RCC 7860 (cell line): ENCODE data around the gene HSP90AB1.
A peak's percentile ranks its signal among the peaks of the same experiment; 100 is the strongest.

Experiments used
- DNase-seq: peaks from one replicate; pipeline ENCODE4 v3.0.0-alpha.2; 2015; ENCODE audit warnings: low spot score
- FAIRE-seq: peaks from 2 replicates; lab custom pipeline; 2012; peaks lifted over from hg19 to GRCh38; lab: Jason Lieb, UNC

Gene HSP90AB1

GRCh38 chr6:44234101-44235025 lies 12.5 kb upstream of the HSP90AB1 start:
- FAIRE-seq = peak; percentile 5
- DNase-seq = peak; percentile 50

GRCh38 chr6:44235269-44235668 lies 11.6 kb upstream of the HSP90AB1 start:
- DNase-seq (no peak), FAIRE-seq (no peak)

DNA sequence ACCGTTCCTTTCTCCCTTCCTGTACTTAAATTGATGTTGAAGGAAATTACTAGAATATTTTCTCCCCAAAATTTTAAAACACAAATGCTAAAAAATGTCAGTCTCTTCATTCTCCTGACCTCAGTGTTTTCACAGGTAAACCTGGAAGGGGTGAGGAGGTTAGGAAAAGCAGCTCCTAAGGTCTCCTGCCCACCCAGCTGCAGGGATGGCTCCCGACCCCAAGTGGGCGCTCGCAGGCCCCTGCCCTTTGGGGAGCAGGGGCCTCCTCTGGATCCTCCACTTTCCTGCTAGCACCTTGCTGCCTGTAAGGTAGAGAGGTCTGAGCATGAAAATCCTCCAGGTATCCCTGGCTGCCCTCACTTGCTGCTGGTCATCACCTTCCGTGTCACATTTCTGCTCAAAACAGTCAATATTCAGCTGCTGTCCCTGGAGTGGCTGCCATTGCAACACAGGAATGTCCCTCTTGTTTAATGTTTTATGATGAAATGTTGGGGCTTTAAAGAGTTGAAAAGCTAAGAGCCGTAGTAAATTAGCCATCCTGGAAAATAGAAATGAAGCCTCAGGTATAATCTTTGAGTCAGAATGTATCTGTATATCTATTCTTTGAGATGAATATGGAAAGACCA lies 10.9 kb upstream of the HSP90AB1 start:
- DNase-seq (no peak), FAIRE-seq (no peak)

GRCh38 chr6:44237021-44237812 lies 9.7 kb upstream of the HSP90AB1 start:
- FAIRE-seq = peak; percentile 94
- DNase-seq = peak; percentile 99

GRCh38 chr6:44237813-44238433 lies 9.0 kb upstream of the HSP90AB1 start:
- peak; percentile 45 for DNase-seq
- no peak for FAIRE-seq

DNA sequence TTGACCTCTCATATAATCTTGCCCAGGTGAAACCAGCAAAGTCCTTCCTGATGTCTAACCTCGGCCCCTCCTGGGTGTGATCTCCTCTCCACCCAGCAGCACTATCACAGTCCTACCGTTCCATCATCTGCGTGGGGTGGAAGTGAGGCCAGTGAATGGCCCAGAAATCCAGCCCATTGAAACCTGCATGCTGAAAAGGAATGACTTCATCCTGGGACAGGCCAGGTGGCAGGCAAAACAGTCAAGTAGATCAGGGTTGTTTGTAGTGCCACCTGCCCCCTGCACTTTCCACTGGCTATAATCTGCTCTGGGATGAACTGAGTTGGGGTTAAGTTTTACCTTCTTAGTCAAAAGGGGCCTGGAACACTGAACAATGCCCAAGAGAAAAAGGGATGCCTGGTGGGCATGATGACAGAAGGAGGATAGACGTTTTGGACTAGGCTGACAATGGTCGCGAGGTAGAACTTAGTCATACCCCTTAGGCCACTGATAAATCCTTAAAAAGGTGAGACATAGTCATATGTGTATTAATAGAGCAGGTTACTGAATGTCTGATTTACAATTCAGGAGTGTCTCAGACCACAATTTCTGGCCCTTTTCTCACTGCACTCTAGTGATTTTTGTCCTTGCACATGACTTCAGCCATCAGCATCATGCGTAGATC lies 8.1 kb upstream of the HSP90AB1 start:
- DNase-seq (no peak), FAIRE-seq (no peak)

- no peak for DNase-seq
- no peak for FAIRE-seq
These were observed 3.6 kb upstream of the HSP90AB1 start for GRCh38 chr6:44243345-44243744.

DNA sequence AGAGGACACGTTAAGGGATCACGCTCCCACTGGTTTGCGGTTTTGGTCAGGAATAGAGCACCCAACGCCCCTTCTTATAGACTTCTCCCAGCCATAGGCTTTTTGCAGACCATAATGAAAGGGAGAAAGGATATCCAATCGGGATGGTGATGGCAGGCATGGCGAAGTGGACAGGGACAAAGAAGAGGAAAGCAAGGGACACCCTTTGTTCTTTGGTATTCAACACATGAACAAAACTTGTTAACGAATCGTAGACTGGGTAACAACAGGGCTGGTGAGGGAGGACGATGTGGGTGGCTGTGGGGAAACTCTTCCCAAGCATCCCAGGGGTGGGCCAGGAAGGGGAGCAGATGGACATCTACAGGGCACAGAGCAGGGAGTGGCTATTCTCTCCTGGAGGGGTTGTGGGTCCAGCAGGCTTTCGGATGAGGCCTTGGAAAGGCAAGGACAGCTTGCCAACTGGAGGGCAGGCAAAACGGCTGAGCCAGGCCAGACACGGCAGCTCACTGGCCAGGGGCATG lies 1.4 kb upstream of the HSP90AB1 start:
- DNase-seq (no peak), FAIRE-seq (no peak)

- DNase-seq (peak; percentile 63), FAIRE-seq (no peak)
These were observed 814 bp upstream of the HSP90AB1 start for GRCh38 chr6:44245912-44246662.

DNA sequence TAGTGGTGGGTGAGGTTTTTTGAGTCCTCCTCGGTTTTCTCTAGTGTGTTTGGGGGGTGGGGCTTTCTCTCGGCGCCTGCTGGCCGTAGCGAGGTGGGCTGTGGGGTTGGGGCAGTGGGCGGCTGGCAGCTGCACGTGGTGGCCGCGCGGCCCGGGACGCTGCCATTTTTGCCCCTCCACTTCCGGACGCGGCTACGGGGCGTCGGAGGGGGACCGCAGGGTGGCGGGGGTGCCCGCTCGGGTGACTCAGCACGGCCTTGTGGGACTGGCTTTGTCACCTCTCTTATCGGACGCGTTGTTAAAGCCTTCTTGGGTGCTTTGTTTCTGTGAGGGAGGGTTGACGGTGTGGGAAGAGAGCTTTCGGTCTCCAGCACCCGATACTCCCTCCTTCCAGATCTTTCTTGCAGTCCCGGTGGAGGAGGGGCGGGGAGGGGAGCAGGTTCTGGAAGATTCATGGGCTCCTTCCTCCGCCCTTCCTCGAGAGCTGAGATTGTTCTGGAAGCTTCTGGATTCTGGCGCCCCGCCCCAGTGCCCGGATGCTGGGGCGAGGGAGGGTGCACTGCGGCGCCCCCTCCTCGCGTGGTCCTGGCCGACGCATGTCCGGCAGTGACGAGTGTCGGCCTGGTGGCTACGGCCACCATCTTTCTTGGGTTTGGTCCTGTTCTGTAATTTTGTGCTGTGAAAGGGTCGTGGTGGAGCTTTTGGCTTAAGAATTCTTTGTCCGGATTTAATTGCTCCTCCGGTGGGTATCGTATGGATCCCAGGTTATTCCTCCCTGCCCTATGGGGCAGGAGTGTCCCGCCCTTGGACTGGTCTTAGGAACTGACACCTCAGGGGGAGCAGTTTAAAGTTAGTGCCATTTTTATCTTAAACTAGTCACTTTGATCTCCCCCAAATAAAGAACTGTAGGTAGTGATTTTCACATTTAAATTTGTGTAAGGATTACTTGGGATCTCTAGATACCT lies 719 bp downstream of the HSP90AB1 start:
- FAIRE-seq (no peak), DNase-seq (peak; percentile 38)

DNA sequence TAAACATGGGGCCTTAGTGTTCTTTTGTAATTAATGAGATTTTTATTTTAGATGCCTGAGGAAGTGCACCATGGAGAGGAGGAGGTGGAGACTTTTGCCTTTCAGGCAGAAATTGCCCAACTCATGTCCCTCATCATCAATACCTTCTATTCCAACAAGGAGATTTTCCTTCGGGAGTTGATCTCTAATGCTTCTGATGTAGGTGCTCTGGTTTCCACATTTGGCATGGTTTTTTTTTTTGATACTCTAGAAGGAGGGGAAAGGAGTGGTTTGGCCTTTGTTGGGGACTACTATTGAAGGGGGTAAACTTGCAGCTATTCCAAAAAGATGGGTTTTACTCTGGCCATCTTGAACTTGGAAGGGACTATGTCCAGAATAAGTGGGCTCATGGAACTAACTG lies 1.7 kb downstream of the HSP90AB1 start:
- no peak for FAIRE-seq
- no peak for DNase-seq

GRCh38 chr6:44249082-44249748 lies 2.3 kb downstream of the HSP90AB1 start:
- DNase-seq (no peak), FAIRE-seq (no peak)

- DNase-seq (no peak), FAIRE-seq (no peak)
These were observed 3.3 kb downstream of the HSP90AB1 start for GRCh38 chr6:44250067-44250717.

- DNase-seq (no peak), FAIRE-seq (no peak)
These were observed 3.8 kb downstream of the HSP90AB1 start for GRCh38 chr6:44250718-44251123.

- FAIRE-seq (no peak), DNase-seq (no peak)
These were observed 4.9 kb downstream of the HSP90AB1 start for GRCh38 chr6:44251576-44252524.
